NCI-H2196 (cell line): ENCODE data around the gene FANK1.
A peak's percentile ranks its signal among the peaks of the same experiment; 100 is the strongest.
"Not testable (repeated sequence)": the region's sequence is repeated elsewhere in the genome, so short reads cannot be mapped to it uniquely, and the experiment has no call there.

Experiments used
- DNase-seq: peaks from one replicate; lab custom pipeline; 2025; ENCODE audit not compliant: unreplicated experiment; lab: John Stamatoyannopoulos, UW

The FANK1 gene

DNA sequence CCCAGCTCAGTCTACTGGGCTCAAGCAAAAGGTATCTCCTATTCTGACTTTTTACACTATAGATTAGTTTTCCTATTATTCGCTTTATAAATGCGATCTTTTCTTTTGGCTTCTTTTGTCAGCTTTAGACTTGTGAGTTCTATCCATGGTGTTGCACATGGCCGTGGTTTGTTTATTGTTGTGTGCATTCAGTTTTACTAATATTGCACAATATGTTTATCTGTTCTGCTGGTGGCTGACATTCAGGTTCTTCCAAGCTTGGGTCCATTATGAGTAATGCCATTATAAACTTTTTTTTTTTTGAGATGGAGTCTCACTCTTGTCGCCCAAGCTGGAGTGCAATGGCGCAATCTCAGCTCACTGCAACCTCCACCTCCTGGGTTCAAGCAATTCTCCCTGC, 30.9 kb downstream of the FANK1 start:
- DNase-seq = not testable (repeated sequence)

DNA sequence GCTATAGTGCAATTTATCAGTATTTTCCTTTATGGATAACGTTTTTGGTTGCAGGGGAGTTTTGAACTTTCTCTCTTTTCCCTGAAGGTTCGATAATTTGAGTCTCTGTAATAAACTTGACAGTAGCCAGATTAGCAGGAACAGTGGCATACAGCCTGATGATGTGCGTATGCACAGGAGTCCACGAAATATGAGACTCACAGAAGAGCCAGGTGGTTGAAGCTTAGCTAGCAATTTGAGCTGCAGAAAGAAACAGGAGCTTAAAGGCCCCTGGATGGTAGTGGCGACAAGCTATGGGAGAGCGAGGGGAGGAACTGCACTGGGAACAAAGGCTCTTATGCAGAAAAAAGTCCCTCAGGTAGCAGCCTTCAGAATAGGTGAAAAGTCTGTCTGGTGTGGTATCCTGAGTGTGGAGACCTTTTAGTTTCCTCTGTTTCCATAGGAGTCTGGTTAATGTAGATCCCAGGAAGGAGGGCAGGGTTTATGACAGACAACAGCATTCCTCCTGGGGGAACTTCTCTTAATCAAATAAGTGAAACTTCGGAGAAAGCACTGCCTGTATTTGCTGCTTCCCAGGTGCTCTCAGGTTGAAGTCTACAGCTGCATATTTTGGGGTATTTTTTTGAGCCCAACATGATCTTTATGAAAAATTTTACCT, 32.7 kb downstream of the FANK1 start:
- peak; percentile 5 for DNase-seq

GRCh38 chr10:125929618-125930017, 33.3 kb downstream of the FANK1 start:
- DNase-seq = no peak

DNA sequence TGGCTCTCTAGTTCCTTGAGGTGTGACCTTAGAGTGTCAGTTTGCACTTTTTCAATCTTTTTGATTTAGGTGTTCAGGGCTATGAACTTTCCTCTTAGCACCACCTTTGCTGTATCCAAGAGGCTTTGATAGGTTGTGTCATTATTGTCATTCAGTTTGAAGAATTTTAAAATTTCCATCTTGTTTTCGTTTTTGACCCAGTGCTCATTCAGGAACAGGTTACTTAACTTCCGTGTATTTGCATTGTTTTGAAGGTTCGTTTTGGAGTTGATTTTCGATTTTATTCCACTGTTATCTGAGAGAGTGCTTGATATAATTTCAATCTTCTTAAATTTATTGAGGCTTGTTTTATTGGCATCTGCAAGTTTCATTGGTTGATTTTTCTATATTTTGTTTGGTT, 37.3 kb downstream of the FANK1 start:
- DNase-seq = no peak

GRCh38 chr10:125936331-125936730, 40.0 kb downstream of the FANK1 start:
- no peak for DNase-seq

- DNase-seq = no peak
Measured at GRCh38 chr10:125940515-125940914, 44.2 kb downstream of the FANK1 start.

- no peak for DNase-seq
Measured at GRCh38 chr10:125951290-125951689, 54.9 kb downstream of the FANK1 start.

DNA sequence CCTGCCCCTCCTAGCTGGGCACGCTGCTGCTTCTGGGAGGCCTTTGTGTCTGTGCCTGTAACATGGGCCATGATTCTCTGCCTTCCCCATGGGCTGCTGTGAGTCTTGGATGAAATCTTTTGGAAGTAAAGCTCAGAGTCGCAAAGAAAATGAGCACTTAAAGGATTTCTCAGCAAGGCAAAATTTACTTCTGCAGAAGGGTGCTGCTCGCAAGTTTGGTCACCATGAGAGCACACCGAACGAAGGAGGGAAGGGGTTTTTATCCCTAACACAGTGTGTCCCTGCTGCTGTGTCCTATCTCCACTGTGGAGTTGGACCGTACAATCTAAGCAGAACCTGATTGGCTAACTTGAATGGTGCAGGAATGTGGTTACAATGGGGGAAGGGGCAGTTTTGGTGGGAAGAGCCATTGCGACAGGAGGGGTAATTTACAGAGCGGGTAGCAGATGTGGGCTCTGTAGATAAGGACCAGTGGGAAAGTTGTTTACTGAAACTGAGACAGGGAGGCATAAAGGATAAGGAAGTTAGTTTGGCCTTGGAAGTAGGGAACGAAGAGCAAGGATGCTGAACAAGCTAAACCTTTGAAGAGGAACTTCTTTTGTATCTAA, 57.5 kb downstream of the FANK1 start:
- peak; percentile 7 for DNase-seq

DNA sequence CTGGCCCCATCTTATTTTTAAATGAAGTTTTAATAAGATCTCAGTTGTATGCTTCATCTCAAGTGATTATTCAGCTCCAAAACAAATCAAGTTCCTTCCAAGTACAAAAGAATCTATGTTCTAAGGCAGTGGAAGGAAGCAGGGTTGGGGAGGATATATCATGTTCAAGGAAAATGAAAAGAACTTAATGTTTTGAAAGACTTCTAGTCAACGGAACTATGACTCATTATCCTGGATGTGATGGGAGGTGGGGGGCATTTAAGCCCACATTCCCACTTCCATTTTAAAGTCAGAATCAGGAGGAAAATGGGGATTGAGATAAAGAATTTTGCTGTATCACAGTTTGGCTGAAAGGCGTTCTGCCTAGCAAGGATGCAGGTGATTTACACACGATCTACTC, 59.4 kb downstream of the FANK1 start:
- DNase-seq = no peak

DNA sequence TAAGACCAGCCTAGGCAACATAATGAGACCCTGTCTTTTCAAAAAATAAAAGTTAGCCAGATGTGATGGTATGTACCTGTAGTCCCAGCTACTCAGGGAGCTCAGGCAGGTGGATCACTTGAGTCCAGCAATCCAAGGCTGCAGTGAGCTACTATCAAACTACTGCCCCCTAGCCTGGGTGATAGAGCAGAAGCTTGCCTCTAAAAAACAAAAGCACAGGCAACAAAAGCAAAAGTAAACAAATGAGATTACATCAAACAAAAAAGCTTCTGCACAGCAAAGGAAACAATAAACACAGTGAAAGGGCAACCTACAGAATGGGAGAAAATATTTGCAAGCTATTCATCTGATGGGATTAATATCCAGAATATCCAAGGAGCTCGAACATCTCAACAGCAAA, 65.4 kb downstream of the FANK1 start:
- no peak for DNase-seq

GRCh38 chr10:125962200-125962599, 65.8 kb downstream of the FANK1 start:
- DNase-seq = no peak

- DNase-seq = no peak
Measured at GRCh38 chr10:125964558-125964957, 68.2 kb downstream of the FANK1 start.

GRCh38 chr10:125967533-125967932, 71.2 kb downstream of the FANK1 start:
- no peak for DNase-seq

DNA sequence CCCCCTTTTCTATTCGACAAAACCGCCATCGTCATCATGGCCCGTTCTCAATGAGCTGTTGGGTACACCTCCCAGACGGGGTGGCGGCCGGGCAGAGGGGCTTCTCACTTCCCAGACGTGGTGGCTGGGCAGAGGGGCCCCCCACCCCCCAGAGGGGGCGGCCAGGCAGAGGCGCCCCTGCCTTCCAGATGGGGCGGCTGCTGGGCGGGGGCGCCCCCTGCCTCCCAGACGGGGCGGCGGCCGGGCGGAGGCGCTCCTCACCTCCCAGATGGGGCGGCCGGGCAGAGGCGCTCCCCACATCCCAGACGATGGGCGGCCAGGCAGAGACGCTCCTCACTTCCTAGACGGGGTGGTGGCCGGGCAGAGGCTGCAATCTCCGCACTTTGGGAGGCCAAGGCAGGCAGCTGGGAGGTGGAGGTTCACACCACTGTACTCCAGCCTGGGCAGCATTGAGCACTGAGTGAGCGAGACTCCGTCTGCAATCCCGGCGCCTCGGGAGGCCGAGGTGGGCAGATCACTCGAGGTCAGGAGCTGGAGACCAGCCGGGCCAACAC, 73.8 kb downstream of the FANK1 start:
- DNase-seq = not testable (repeated sequence)

GRCh38 chr10:125976960-125977605, 80.7 kb downstream of the FANK1 start:
- no peak for DNase-seq

DNA sequence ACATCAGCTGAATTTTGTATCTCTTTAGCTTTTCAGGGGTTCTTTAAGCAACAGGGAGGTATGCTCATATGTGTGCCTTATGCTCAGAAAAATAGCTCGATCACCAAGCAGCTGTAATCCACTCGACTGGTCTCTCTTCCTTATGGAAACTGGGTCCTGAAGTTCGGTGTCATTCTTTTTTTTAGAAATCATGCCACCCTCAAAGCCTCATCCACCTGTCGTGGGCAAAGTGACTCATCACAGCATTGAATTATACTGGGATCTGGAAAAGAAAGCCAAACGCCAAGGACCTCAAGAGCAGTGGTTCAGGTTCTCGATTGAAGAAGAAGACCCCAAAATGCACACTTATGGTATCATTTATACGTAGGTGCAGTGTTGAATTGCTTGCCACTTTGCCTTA, 83.6 kb downstream of the FANK1 start:
- no peak for DNase-seq

- DNase-seq = no peak
Measured at GRCh38 chr10:125980521-125981035, 84.2 kb downstream of the FANK1 start.

GRCh38 chr10:125982260-125982948, 86.0 kb downstream of the FANK1 start:
- peak; percentile 56 for DNase-seq

DNA sequence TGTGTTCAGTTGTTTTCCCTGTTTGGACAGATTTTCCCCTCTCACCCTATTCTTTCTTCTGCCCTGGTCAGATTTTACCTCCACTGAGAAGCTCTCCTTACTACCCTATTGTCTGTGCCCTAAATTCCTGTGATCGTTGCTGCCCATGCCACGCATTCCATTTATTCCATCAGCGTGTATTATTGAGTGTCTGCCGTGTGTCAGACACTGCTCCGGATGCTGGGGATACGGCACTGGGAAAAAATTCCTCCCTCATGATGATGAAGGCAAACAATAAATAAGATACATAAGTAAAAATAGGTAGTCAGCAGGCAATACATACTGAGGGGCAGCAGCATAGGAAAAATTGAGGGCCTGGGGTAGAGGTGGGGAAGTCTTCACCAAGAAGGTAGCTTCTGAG, 86.8 kb downstream of the FANK1 start:
- no peak for DNase-seq

GRCh38 chr10:125983656-125984055, 87.3 kb downstream of the FANK1 start:
- DNase-seq = no peak

GRCh38 chr10:125984346-125984745, 88.0 kb downstream of the FANK1 start:
- DNase-seq = no peak
